ENCODE measurements around the gene NLE1. TPM values are rescaled to one million over a fixed set of nuclear protein-coding genes. Genes with fewer than 3 reads are reported as not detected.
"Not testable (repeated sequence)": the region's sequence is repeated elsewhere in the genome, so short reads cannot be mapped to it uniquely, and the experiment has no call there.

NLE1 gene
- total and polyA plus RNA-seq, 2 donors: 4.9 to 11.2 TPM

DNA sequence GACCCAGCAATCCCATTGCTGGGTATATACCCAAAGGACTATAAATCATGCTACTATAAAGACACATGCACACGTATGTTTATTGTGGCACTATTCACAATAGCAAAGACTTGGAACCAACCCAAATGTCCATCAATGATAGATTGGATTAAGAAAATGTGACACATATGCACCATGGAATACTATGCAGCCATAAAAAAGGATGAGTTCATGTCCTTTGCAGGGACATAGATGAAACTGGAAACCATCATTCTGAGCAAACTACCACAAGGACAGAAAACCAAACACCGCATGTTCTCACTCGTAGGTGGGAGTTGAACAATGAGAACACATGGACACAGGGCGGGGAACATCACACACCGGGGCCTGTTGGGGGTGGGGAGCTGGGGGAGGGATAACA is 37.3 kb upstream of the NLE1 start:
- not testable (repeated sequence) for H3K36me3 ChIP-seq (ENCODE audit: control insufficient read depth in 2 of 2, insufficient read depth in 2 of 2, low read length in 1 of 2); H3K4me3 ChIP-seq (ENCODE audit: low read length in 2 of 2); H3K27ac ChIP-seq (ENCODE audit: low read depth in 1 of 2, low read length in 1 of 2); H3K9me3 ChIP-seq (ENCODE audit: control insufficient read depth in 2 of 2, insufficient read depth in 1 of 2, low read length in 1 of 2); DNase-seq (ENCODE audit: low read depth in 6 of 9, low spot score in 9 of 9); H3K27me3 ChIP-seq (ENCODE audit: control insufficient read depth in 2 of 2, insufficient read depth in 1 of 2, low read length in 1 of 2)
- peaks cover 0 to 23% of the 10 kb centered on the region in 2 donors for H3K4me1 ChIP-seq (ENCODE audit: control insufficient read depth in 2 of 2, insufficient read depth in 2 of 2, low read length in 2 of 2)
- WGBS: 94% methylated on average over 5 of the region's 5 CpGs

DNA sequence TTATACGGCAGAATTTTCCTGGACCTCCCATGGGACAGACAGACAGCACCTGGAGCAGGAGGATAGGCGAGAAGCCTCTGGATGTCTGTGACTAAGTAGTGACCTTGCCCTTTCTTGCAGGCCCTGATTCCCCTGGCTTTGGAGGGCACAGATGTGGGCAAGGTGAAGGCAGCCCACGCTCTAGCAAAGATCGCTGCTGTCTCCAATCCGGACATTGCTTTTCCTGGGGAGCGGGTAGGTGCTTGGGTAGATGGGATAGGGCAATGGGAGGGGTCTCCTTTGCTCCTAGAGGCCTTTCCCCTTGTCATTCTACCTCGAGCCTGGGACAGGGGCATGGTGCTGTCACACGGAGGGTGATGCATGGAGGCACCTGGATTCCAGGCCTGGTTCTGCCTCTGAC is 34.8 kb upstream of the NLE1 start:
- no peak for DNase-seq (ENCODE audit: low read depth in 6 of 9, low spot score in 9 of 9)
- Histone ChIP-seq H3K36me3 (ENCODE audit: control insufficient read depth in 2 of 2, insufficient read depth in 2 of 2, low read length in 1 of 2) (no peaks in the 10 kb centered on the region), H3K27me3 (ENCODE audit: control insufficient read depth in 2 of 2, insufficient read depth in 1 of 2, low read length in 1 of 2) (no peaks in the 10 kb centered on the region), H3K9me3 (ENCODE audit: control insufficient read depth in 2 of 2, insufficient read depth in 1 of 2, low read length in 1 of 2) (no peaks in the 10 kb centered on the region), H3K27ac (ENCODE audit: low read depth in 1 of 2, low read length in 1 of 2) (no peak overlapping the region), H3K4me3 (ENCODE audit: low read length in 2 of 2) (no peak overlapping the region), H3K4me1 (ENCODE audit: control insufficient read depth in 2 of 2, insufficient read depth in 2 of 2, low read length in 2 of 2) (peaks cover 3 to 27% of the 10 kb centered on the region in 2 donors)
- 90% methylated on average over 8 of the region's 8 CpGs for WGBS

DNA sequence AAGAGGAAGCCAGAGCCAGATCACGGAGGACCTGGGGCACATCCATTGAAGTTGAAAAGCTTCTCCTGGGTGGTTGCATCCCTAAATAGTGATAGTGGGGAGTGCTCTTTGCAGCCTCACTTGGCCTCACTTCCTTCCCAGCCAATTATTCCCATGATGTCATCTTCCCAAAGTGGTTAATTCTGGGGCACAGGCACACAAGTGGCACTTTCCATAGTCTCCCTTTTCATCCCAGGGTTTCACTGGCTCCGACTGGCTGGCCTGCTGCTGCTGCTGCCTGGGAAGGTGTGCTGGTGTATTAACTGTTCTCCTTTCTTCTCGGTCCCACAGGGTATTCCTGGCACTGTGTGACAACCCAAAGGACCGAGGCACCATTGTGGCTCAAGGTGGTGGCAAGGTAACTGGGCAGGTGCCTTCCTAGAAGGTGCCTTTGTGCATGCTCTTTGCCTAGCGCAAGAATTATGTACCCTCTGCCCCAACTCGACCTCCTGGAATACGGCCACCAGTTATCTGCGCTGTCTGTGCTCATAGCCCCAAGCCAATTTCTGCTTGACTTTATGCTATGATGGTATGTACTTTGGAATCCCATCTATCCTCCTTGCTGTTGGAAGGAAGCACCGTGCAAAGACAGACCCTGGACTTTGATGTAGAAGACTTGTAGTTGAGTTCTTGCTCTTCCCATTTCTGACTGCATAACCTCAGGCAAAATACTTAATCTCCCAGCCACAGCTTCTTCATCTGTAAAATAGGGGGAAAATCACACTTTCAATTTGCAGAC is 33.7 kb upstream of the NLE1 start:
- no peak overlapping the region for H3K27ac ChIP-seq (ENCODE audit: low read depth in 1 of 2, low read length in 1 of 2)
- no peaks in the 10 kb centered on the region for H3K27me3 ChIP-seq (ENCODE audit: control insufficient read depth in 2 of 2, insufficient read depth in 1 of 2, low read length in 1 of 2)
- no peak for DNase-seq (ENCODE audit: low read depth in 6 of 9, low spot score in 9 of 9)
- H3K36me3 ChIP-seq (ENCODE audit: control insufficient read depth in 2 of 2, insufficient read depth in 2 of 2, low read length in 1 of 2): no peaks in the 10 kb centered on the region
- 94% methylated on average over 9 of the region's 9 CpGs for WGBS
- H3K4me1 ChIP-seq (ENCODE audit: control insufficient read depth in 2 of 2, insufficient read depth in 2 of 2, low read length in 2 of 2): peaks cover 3 to 32% of the 10 kb centered on the region in 2 donors
- H3K9me3 ChIP-seq (ENCODE audit: control insufficient read depth in 2 of 2, insufficient read depth in 1 of 2, low read length in 1 of 2): no peaks in the 10 kb centered on the region
- no peak overlapping the region for H3K4me3 ChIP-seq (ENCODE audit: low read length in 2 of 2)

DNA sequence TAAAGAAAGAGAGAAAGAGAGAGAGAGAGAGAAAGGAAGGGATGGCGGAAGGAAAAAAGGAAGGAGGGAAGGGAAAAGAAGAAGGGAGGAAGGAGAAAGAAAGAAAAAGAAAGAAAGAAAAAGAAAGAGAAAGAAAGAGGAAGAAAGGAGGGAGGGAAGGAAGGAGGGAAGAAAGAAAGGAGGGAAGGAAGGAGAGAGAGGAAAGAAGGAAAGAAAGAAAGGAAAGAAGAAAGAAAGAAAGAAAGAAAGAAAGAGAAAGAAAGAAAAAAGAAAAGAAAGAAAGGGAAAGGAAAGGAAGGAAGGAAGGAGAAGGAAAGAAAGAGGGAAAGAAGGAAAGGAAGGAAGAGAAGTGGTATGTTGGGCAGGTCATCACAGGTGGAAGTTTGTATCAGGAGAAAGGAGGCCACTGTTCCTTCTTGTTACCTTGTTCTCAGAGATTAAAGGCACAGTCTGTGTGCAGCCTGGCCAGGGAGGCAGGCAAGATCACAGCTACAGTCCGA is 32.8 kb upstream of the NLE1 start:
- no peaks in the 10 kb centered on the region for H3K9me3 ChIP-seq (ENCODE audit: control insufficient read depth in 2 of 2, insufficient read depth in 1 of 2, low read length in 1 of 2)
- no peak overlapping the region for H3K4me3 ChIP-seq (ENCODE audit: low read length in 2 of 2)
- no peak overlapping the region for H3K27ac ChIP-seq (ENCODE audit: low read depth in 1 of 2, low read length in 1 of 2)
- no peaks in the 10 kb centered on the region for H3K36me3 ChIP-seq (ENCODE audit: control insufficient read depth in 2 of 2, insufficient read depth in 2 of 2, low read length in 1 of 2)
- 94% methylated on average over 2 of the region's 2 CpGs for WGBS
- no peaks in the 10 kb centered on the region for H3K27me3 ChIP-seq (ENCODE audit: control insufficient read depth in 2 of 2, insufficient read depth in 1 of 2, low read length in 1 of 2)
- peaks cover 3 to 27% of the 10 kb centered on the region in 2 donors for H3K4me1 ChIP-seq (ENCODE audit: control insufficient read depth in 2 of 2, insufficient read depth in 2 of 2, low read length in 2 of 2)
- DNase-seq (ENCODE audit: low read depth in 6 of 9, low spot score in 9 of 9): no peak

DNA sequence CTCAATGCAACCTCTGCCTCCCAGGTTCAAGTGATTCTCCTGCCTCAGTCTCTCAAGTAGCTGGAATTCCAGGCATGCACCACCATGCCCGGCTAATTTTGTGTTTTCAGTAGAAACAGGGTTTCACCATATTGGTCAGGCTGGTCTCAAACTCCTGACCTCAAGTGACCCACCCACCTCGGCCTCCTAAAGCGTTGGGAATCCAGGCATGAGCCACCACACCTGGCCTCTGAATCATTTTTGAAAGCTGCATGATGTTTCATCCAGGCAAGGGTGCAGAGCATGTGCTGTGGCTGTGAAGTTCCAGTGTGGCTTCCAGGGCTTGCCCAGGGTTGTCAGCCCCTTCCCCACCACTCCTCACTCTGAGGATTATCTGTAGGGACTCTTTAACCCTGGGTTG is 30.2 kb upstream of the NLE1 start:
- H3K4me3 ChIP-seq (ENCODE audit: low read length in 2 of 2); H3K27ac ChIP-seq (ENCODE audit: low read depth in 1 of 2, low read length in 1 of 2): not testable (repeated sequence)
- 98% methylated on average over 3 of the region's 3 CpGs for WGBS

DNA sequence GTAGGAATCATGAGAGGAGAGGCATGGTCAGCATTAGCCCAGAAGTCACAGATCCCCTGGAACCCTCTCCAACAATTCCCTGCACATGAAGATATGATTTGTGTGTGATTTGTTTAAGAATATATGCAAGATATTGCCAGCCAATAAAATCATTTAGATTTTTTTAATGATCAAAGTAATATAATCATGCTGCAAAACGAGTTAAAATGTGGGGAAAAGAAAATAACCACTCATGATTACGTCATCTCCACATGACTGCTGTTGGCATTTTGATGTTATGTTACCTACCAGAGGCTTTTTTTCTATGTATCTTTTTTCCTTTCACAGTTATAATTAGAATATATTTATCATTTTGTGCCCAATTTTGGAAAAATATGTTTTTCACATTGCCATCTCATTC is 29.7 kb upstream of the NLE1 start:
- peak in 1 of 9 donors; percentile 62 for DNase-seq (ENCODE audit: low read depth in 6 of 9, low spot score in 9 of 9)
- peak overlapping the region in 1 of 2 donors; percentile 30 for H3K27ac ChIP-seq (ENCODE audit: low read depth in 1 of 2, low read length in 1 of 2)
- no peaks in the 10 kb centered on the region for H3K27me3 ChIP-seq (ENCODE audit: control insufficient read depth in 2 of 2, insufficient read depth in 1 of 2, low read length in 1 of 2)
- WGBS: 16% methylated on average over 2 of the region's 2 CpGs
- no peaks in the 10 kb centered on the region for H3K36me3 ChIP-seq (ENCODE audit: control insufficient read depth in 2 of 2, insufficient read depth in 2 of 2, low read length in 1 of 2)
- peaks cover 3 to 24% of the 10 kb centered on the region in 2 donors for H3K4me1 ChIP-seq (ENCODE audit: control insufficient read depth in 2 of 2, insufficient read depth in 2 of 2, low read length in 2 of 2)
- no peak overlapping the region for H3K4me3 ChIP-seq (ENCODE audit: low read length in 2 of 2)
- H3K9me3 ChIP-seq (ENCODE audit: control insufficient read depth in 2 of 2, insufficient read depth in 1 of 2, low read length in 1 of 2): no peaks in the 10 kb centered on the region

More for the DNA sequence above, 30.2 kb upstream of the NLE1 start:
- not testable (repeated sequence) for H3K9me3 ChIP-seq (ENCODE audit: control insufficient read depth in 2 of 2, insufficient read depth in 1 of 2, low read length in 1 of 2); DNase-seq (ENCODE audit: low read depth in 6 of 9, low spot score in 9 of 9); H3K36me3 ChIP-seq (ENCODE audit: control insufficient read depth in 2 of 2, insufficient read depth in 2 of 2, low read length in 1 of 2); H3K27me3 ChIP-seq (ENCODE audit: control insufficient read depth in 2 of 2, insufficient read depth in 1 of 2, low read length in 1 of 2)
- H3K4me1 ChIP-seq (ENCODE audit: control insufficient read depth in 2 of 2, insufficient read depth in 2 of 2, low read length in 2 of 2): peaks cover 3 to 25% of the 10 kb centered on the region in 2 donors

DNA sequence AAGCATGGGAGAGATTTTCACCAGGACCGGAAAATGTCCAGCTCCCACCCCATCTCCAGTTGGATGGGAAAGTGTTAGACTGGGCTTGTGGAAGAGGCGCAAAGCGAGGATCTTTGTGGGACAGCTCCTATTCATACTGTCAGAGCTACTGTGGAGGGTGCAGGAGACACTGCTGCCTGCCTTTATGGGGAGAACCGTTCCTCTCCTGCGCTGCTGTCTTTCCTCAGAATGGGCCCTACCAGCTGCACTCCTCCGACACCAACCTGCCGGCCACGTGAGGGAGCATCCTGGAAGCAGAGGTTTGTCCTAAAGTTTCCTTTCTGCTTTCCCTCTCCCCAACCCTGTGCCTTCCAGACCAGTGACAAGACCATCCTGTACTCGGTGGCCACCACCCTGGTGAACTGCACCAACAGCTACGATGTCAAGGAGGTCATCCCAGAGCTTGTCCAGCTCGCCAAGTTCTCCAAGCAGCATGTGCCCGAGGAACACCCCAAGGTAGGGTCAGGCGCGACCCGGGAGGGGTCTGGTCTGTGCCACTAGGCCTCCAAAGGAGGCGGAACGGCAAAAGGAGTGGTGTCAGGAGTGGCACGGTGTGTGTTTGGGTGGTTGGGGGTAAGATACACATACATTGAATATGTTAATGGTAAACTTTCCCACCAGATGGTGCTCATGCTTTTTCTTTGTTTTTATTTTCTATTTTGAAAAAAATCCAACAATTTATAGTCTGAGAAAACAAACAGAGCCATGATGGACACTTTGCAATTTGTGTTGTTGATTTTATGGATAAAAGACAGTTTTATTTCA is 29.1 kb upstream of the NLE1 start:
- 85% methylated on average over 18 of the region's 18 CpGs for WGBS
- no peak overlapping the region for H3K4me3 ChIP-seq (ENCODE audit: low read length in 2 of 2)
- no peaks in the 10 kb centered on the region for H3K9me3 ChIP-seq (ENCODE audit: control insufficient read depth in 2 of 2, insufficient read depth in 1 of 2, low read length in 1 of 2)
- H3K36me3 ChIP-seq (ENCODE audit: control insufficient read depth in 2 of 2, insufficient read depth in 2 of 2, low read length in 1 of 2): no peaks in the 10 kb centered on the region
- H3K27ac ChIP-seq (ENCODE audit: low read depth in 1 of 2, low read length in 1 of 2): no peak overlapping the region
- H3K27me3 ChIP-seq (ENCODE audit: control insufficient read depth in 2 of 2, insufficient read depth in 1 of 2, low read length in 1 of 2): no peaks in the 10 kb centered on the region
- DNase-seq (ENCODE audit: low read depth in 6 of 9, low spot score in 9 of 9): peak in 8 of 9 donors; percentile 19 to 85 (median 64)
- H3K4me1 ChIP-seq (ENCODE audit: control insufficient read depth in 2 of 2, insufficient read depth in 2 of 2, low read length in 2 of 2): peaks cover 3 to 22% of the 10 kb centered on the region in 2 donors

DNA sequence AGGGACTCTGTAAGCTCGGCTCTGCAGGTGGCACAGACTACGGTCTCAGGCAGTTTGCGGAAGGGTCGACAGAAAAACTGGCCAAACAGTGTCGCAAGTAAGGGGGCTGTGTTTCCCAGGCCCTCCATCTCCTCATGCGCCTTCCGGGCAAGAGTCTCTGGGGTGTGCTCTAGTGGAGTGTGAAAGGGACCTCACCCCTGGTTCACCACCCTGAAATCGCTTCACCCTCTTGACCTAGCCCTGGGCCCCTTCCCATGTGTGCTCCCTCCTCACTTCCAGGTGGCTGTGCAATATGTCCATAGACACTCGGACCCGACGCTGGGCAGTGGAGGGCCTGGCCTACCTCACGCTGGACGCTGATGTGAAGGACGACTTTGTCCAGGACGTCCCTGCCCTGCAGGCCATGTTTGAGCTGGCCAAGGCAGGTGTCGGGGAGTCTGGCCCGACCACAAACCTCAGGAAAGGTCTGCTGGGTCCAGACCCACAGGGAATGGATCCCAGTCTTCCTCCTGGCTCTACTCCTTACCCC is 27.8 kb upstream of the NLE1 start:
- Histone ChIP-seq H3K27ac (ENCODE audit: low read depth in 1 of 2, low read length in 1 of 2) (no peak overlapping the region), H3K27me3 (ENCODE audit: control insufficient read depth in 2 of 2, insufficient read depth in 1 of 2, low read length in 1 of 2) (no peaks in the 10 kb centered on the region), H3K36me3 (ENCODE audit: control insufficient read depth in 2 of 2, insufficient read depth in 2 of 2, low read length in 1 of 2) (no peaks in the 10 kb centered on the region), H3K4me3 (ENCODE audit: low read length in 2 of 2) (no peak overlapping the region), H3K9me3 (ENCODE audit: control insufficient read depth in 2 of 2, insufficient read depth in 1 of 2, low read length in 1 of 2) (no peaks in the 10 kb centered on the region), H3K4me1 (ENCODE audit: control insufficient read depth in 2 of 2, insufficient read depth in 2 of 2, low read length in 2 of 2) (peaks cover 3 to 22% of the 10 kb centered on the region in 2 donors)
- DNase-seq (ENCODE audit: low read depth in 6 of 9, low spot score in 9 of 9): no peak
- 97% methylated on average over 17 of the region's 17 CpGs for WGBS

DNA sequence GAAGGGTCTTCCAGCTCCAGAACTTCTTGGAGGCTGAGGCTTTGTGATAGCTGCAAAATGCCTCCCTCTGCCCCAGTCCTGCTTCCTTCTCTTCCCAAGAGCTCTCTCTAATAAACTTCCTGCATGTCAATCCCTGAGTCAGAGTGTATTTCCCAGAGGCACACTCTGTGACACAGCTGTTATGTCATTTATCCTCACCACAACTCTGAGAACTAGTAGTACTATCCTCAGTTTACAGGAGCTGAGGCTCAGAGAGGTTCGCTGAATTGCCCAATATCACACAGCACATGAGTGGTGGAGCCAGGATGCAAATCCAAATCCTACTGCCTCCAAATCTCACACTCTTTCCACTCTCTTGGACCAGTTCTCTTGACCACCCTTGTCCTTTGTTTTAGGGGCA is 25.6 kb upstream of the NLE1 start:
- Histone ChIP-seq H3K4me3 (ENCODE audit: low read length in 2 of 2) (no peak overlapping the region), H3K36me3 (ENCODE audit: control insufficient read depth in 2 of 2, insufficient read depth in 2 of 2, low read length in 1 of 2) (no peaks in the 10 kb centered on the region), H3K9me3 (ENCODE audit: control insufficient read depth in 2 of 2, insufficient read depth in 1 of 2, low read length in 1 of 2) (no peaks in the 10 kb centered on the region), H3K4me1 (ENCODE audit: control insufficient read depth in 2 of 2, insufficient read depth in 2 of 2, low read length in 2 of 2) (peaks cover 3 to 25% of the 10 kb centered on the region in 2 donors), H3K27ac (ENCODE audit: low read depth in 1 of 2, low read length in 1 of 2) (no peak overlapping the region), H3K27me3 (ENCODE audit: control insufficient read depth in 2 of 2, insufficient read depth in 1 of 2, low read length in 1 of 2) (no peaks in the 10 kb centered on the region)
- 98% methylated on average over 1 of the region's 1 CpG for WGBS
- DNase-seq (ENCODE audit: low read depth in 6 of 9, low spot score in 9 of 9): no peak
